Nephron (organoid): Measurements from ENCODE around the gene NINJ2.

Experiments used
- H3K27ac Mint-ChIP-seq, 3 experiments: 2 replicates each; pipeline ENCODE4 v1.8.0; 2020; ENCODE audit warnings: mixed read lengths in 3 of 3, mild to moderate bottlenecking in 2 of 3, moderate library complexity in 1 of 3
- H3K27me3 Mint-ChIP-seq: 2 replicates; pipeline ENCODE4 v1.8.0; 2021; ENCODE audit warnings: low read depth, mild to moderate bottlenecking, moderate library complexity, mixed read lengths
- H3K36me3 Mint-ChIP-seq: 2 replicates; pipeline ENCODE4 v1.8.0; 2020; ENCODE audit warnings: low read depth, mixed read lengths
- H3K4me1 Mint-ChIP-seq: 2 replicates; pipeline ENCODE4 v1.8.0; 2020; ENCODE audit warnings: mixed read lengths
- H3K4me3 Mint-ChIP-seq, 3 experiments: 2 replicates each; pipeline ENCODE4 v1.8.0; 2020; ENCODE audit warnings: mild to moderate bottlenecking in 3 of 3, mixed read lengths in 3 of 3, moderate library complexity in 2 of 3
- H3K9me3 Mint-ChIP-seq: 2 replicates; pipeline ENCODE4 v1.8.0; 2020; ENCODE audit warnings: mixed read lengths
- TF ChIP-seq, protein P1 (sequence below), 3 experiments: fragments of 200-600 bp; sonication (generic); IDR thresholded peaks; one replicate each; pipeline ENCODE4 v1.5.0; 2021; ENCODE audit warnings: antibody characterized with exemption in 3 of 3; ENCODE audit not compliant: unreplicated experiment in 3 of 3

The NINJ2 gene

DNA sequence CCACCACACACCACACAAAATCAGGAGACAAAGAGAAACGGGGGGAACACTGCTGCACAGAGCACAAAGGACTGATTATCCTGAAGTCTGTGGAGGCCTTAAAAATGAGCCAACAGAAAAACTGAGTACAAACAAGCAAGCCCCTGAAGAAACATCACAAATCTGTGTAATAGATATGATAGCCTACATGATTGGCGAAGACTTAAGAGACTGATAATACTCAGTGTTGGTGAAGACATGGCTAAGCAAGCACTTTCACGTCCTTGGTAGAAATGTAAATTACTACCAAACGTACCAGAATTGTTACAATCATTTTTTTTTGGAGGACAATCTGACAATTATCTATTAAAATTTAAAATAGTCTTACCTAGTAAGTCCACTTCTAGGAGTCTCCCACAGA, 74.6 kb downstream of the NINJ2 start:
- H3K27ac Mint-ChIP-seq: no peak overlapping the region
- H3K27me3 Mint-ChIP-seq: peaks cover 10% of the 10 kb centered on the region
- TF ChIP-seq, protein P1, sequence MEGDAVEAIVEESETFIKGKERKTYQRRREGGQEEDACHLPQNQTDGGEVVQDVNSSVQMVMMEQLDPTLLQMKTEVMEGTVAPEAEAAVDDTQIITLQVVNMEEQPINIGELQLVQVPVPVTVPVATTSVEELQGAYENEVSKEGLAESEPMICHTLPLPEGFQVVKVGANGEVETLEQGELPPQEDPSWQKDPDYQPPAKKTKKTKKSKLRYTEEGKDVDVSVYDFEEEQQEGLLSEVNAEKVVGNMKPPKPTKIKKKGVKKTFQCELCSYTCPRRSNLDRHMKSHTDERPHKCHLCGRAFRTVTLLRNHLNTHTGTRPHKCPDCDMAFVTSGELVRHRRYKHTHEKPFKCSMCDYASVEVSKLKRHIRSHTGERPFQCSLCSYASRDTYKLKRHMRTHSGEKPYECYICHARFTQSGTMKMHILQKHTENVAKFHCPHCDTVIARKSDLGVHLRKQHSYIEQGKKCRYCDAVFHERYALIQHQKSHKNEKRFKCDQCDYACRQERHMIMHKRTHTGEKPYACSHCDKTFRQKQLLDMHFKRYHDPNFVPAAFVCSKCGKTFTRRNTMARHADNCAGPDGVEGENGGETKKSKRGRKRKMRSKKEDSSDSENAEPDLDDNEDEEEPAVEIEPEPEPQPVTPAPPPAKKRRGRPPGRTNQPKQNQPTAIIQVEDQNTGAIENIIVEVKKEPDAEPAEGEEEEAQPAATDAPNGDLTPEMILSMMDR (IDR thresholded peaks at IDR 0.05; ENCODE audit: unreplicated experiment in 3 of 3): no peak
- H3K4me3 Mint-ChIP-seq: no peak overlapping the region
- no peaks in the 10 kb centered on the region for H3K36me3 Mint-ChIP-seq
- peaks cover 22% of the 10 kb centered on the region for H3K4me1 Mint-ChIP-seq
- peaks cover 7% of the 10 kb centered on the region for H3K9me3 Mint-ChIP-seq

DNA sequence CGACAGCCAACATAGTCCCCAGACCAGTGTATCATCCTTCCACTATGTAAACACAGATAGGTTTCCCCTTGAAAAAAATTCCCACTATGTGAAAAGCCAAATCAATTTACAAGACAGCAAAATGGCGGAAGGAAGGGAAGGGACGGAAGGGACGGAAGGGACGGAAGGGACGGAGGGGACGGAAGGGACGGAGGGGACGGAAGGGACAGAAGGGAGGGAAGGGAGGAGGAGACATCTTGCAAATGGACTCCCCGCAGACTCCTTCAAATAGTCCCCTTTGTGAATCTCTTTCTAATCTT, 75.3 kb downstream of the NINJ2 start:
- peaks cover 7% of the 10 kb centered on the region for H3K9me3 Mint-ChIP-seq
- H3K4me3 Mint-ChIP-seq: no peak overlapping the region
- H3K27ac Mint-ChIP-seq: no peak overlapping the region
- peaks cover 20% of the 10 kb centered on the region for H3K4me1 Mint-ChIP-seq
- peaks cover 10% of the 10 kb centered on the region for H3K27me3 Mint-ChIP-seq
- H3K36me3 Mint-ChIP-seq: no peaks in the 10 kb centered on the region
- TF ChIP-seq, protein P1 (IDR thresholded peaks at IDR 0.05; ENCODE audit: unreplicated experiment in 3 of 3): no peak

DNA sequence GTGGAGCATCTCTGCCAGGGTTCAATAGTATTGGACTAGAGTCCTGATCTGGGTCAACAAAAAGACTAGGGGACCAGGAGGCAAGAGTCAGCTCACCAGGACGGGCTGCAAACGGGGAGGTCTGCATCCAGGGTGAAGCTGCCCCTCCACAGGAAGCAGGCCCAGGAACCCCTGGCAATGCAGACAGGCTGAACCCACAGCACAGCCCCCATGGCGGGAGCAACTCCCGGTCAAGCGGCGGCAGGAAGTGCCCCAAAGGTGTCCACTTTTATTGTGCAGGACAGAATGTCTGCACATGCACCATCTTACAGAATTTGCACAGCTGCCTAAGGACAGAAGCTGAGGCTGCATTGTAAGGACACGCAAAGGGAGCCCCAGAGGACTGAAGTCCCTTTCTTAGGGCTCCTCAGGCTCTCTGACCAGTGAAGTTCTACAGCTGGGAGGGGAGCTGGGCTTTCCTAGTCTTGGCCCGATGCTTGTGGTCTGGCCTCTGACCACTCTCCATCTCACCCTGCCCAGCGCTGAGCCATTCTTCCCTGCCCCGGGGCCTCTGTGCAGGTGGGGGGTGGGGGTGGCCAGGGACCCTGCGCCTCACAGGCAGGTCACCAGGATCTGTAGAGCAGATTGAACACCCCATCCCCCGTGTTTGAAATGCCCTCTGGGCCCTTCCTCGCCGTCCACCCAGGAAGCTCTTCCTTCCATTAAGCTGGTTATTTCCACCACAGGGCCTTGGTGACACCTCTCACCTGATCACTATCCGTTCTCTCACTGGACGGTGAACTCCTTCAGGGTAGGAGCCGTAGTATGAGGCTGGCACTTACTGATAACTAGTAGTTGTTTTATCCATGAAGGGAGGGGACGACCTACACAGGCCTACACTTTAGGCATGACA, 75.9 kb downstream of the NINJ2 start:
- Mint-ChIP-seq H3K36me3 (no peaks in the 10 kb centered on the region), H3K27me3 (peaks cover 7% of the 10 kb centered on the region), H3K4me1 (peaks cover 16% of the 10 kb centered on the region), H3K27ac (no peak overlapping the region), H3K9me3 (peaks cover 7% of the 10 kb centered on the region), H3K4me3 (no peak overlapping the region)
- TF ChIP-seq, protein P1 (IDR thresholded peaks at IDR 0.05; ENCODE audit: unreplicated experiment in 3 of 3): no peak

DNA sequence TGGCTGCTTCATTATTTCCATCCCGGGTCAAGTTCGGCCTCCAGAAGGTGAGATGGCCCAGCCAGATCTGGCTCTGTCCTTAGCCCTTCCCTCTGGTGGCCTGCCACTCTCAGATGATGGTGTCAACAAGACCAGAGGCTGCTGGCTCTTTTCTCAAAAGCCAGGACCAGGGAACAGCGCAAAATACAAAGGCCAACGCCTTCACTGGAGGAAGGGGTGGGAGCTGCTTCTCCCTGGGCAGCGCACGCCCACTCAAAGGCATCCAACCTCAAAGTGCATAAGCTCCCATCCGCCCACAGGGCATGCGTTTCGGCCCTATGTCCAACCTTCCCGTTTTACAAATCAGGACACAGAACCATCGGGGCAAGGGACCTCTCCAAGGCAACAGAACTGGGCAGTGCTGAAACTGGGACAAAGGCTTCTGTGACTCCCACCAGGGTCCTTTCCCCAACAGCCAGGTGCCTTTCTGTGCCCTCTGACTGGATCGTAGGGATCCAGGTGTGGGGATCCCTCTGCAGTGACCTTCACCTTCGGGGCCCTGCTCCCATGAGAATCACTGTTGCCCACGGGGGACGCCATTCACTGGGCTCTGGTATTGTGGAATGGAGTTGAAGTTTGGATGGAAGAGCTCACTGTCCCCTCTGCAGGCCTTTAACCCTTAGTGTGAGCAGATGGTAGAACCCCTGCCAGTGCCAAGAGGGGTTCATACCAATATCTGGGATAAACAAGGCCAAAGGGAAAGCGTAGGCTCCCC, 76.8 kb downstream of the NINJ2 start:
- no peak overlapping the region for H3K27ac Mint-ChIP-seq

DNA sequence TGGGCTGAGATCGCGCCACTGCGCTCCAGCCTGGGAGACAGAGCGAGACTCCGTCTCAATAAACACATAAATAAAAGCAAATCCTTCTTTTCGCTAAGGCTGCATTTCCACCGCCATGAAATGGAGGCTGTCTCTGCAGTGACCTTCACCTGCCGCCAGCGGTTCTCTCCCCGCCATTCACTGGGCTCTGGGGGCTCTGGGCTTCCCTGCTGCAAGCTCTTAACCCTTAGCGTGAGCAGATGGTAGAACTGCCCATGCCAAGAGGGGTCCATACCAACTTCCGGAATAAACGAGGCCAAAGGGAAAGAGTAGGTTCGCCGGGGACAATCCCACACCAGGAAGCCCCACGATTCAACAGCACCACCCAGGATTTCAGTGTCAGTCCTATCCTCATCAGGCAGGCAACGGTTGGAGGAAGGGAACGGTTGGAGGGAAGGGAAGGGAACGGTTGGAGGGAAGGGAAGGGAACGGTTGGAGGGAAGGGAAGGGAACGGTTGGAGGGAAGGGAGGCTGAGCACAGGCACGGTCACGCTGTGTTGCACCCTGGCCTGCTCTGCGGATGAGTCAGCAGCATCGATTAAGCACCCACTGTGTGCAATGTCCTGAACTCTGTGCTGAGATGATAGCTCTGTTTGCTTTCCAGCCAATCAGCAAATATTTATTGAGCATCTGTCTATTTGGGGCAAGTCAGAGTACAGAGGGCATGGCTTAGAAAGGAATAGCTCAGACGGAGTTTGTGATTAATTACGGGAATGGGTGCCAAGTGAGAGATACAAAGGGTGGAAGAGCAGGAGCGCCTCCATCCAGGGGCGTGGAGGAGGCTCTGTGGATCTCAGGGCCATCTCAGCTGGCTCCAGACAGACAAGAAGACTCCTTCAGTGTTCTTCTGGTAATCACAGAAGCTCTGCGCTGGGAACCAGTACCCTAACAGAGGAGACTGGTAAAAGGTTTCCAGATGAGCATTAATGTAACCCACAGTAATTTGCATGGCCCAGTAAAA, 77.9 kb downstream of the NINJ2 start:
- no peak overlapping the region for H3K27ac Mint-ChIP-seq
- H3K27me3 Mint-ChIP-seq: peaks cover 11% of the 10 kb centered on the region
- peaks cover 7% of the 10 kb centered on the region for H3K9me3 Mint-ChIP-seq
- H3K4me3 Mint-ChIP-seq: no peak overlapping the region
- TF ChIP-seq, protein P1 (IDR thresholded peaks at IDR 0.05; ENCODE audit: unreplicated experiment in 3 of 3): no peak
- H3K36me3 Mint-ChIP-seq: no peaks in the 10 kb centered on the region
- peaks cover 16% of the 10 kb centered on the region for H3K4me1 Mint-ChIP-seq

More for the DNA sequence above, 76.8 kb downstream of the NINJ2 start:
- Mint-ChIP-seq H3K4me1 (peaks cover 13% of the 10 kb centered on the region), H3K4me3 (no peak overlapping the region), H3K9me3 (peaks cover 7% of the 10 kb centered on the region), H3K27me3 (peaks cover 7% of the 10 kb centered on the region), H3K36me3 (no peaks in the 10 kb centered on the region)
- TF ChIP-seq, protein P1 (IDR thresholded peaks at IDR 0.05; ENCODE audit: unreplicated experiment in 3 of 3): no peak
